K562 (cell line): ENCODE results near the gene ALPP. TPM values are rescaled to one million over a fixed set of nuclear protein-coding genes. Genes with fewer than 3 reads are reported as not detected.

Experiments
- ATAC-seq: fragments of 200-7000 bp; cut with Tn5 transposase; 3 replicates; pipeline ENCODE4 v1.9.1; 2020; ENCODE audit warnings: moderate library complexity
- BruUV-seq: library from RNA; stranded (reverse); fragments of 400-500 nt; replicated peaks from 2 replicates; lab custom pipeline; 2021; lab: Mats Ljungman, UMichigan
- CTCF ChIA-PET: fragments of 300-600 bp; formaldehyde crosslinking; extraction: SDS; loops from one replicate; lab custom pipeline; 2021; ENCODE audit warnings: low intra/inter-chr PET ratio; lab: Yijun Ruan, JAX
- POLR2A ChIA-PET: fragments of 300-600, 350-650 bp; sonication (Branson Sonifier 250); formaldehyde crosslinking; extraction: SDS; loops from one replicate; lab custom pipeline; 2021; ENCODE audit warnings: antibody characterized with exemption, inconsistent platforms; lab: Yijun Ruan, JAX
- DNase-seq, 4 experiments: peaks; one replicate each; pipeline versions ENCODE4 v3.0.0 to v3.0.0-alpha.2; 2011 to 2018; ENCODE audit warnings: low spot score in 3 of 4, mixed read lengths in 3 of 4; ENCODE audit errors: extremely low read depth in 1 of 4
- FAIRE-seq: peaks from 2 replicates; lab custom pipeline; 2011; peaks lifted over from hg19 to GRCh38; lab: Jason Lieb, UNC
- H2AFZ ChIP-seq: 2 replicates; pipeline ENCODE4 v1.6.0; 2011; ENCODE audit warnings: low read depth, low read length, control low read depth, inconsistent platforms
- H3K27ac ChIP-seq: fragments of 200-600 bp; 3 replicates; pipeline ENCODE4 v1.8.0; 2011; ENCODE audit warnings: low read depth, mild to moderate bottlenecking, control low read depth, inconsistent platforms, low read length, moderate library complexity, mixed read lengths; ENCODE audit errors: extremely low read depth
- H3K27me3 ChIP-seq, 2 experiments: fragments of 300-600 bp in 1 of 2; 2 replicates in 1 of 2; 3 replicates in 1 of 2; pipeline versions ENCODE4 v1.6.0 to v1.8.0; 2011; ENCODE audit warnings: inconsistent platforms in 2 of 2, low read length in 2 of 2, mild to moderate bottlenecking in 1 of 2, mixed read lengths in 1 of 2, moderate library complexity in 1 of 2; ENCODE audit not compliant: control insufficient read depth in 2 of 2, insufficient read depth in 2 of 2
- H3K36me3 ChIP-seq: fragments of 300-600 bp; 3 replicates; pipeline ENCODE4 v1.8.0; 2011; ENCODE audit warnings: mild to moderate bottlenecking, low read length, inconsistent platforms; ENCODE audit not compliant: control insufficient read depth, insufficient read depth
- H3K4me1 ChIP-seq, 2 experiments: fragments of 200-600 bp in 1 of 2; replicated peaks in 1 of 2; 2 replicates in 1 of 2; 3 replicates in 1 of 2; pipeline versions ENCODE4 v1.5.1 to v1.8.0; 2011; ENCODE audit warnings: inconsistent platforms in 2 of 2, low read length in 2 of 2, mild to moderate bottlenecking in 1 of 2, mixed read lengths in 1 of 2, moderate library complexity in 1 of 2; ENCODE audit not compliant: control insufficient read depth in 2 of 2, insufficient read depth in 2 of 2
- H3K4me2 ChIP-seq: 2 replicates; pipeline ENCODE4 v1.6.1; 2011; ENCODE audit warnings: low read length, control low read depth, inconsistent platforms, mixed read lengths; ENCODE audit not compliant: insufficient read depth
- H3K4me3 ChIP-seq: fragments of 200-600 bp; sonication (generic), shearing (Covaris generic); 2 replicates; pipeline ENCODE4 v1.5.1; 2016; ENCODE audit warnings: control low read depth, inconsistent platforms
- H3K79me2 ChIP-seq: fragments of 200-600 bp; 3 replicates; pipeline ENCODE4 v1.8.0; 2011; ENCODE audit warnings: low read length, inconsistent platforms; ENCODE audit not compliant: control insufficient read depth, insufficient read depth
- H3K9ac ChIP-seq, 2 experiments: 2 replicates each; pipeline versions ENCODE4 v1.6.0 to v1.6.1; 2011; ENCODE audit warnings: low read depth in 2 of 2, low read length in 2 of 2, control low read depth in 1 of 2, inconsistent platforms in 1 of 2, mild to moderate bottlenecking in 1 of 2, mixed read lengths in 1 of 2; ENCODE audit not compliant: insufficient read depth in 1 of 2
- H3K9me1 ChIP-seq: one replicate; pipeline ENCODE4 v1.6.0; 2011; ENCODE audit warnings: inconsistent platforms, mild to moderate bottlenecking, low read length, moderate library complexity; ENCODE audit not compliant: control insufficient read depth, insufficient read depth
- H3K9me3 ChIP-seq: replicated peaks from 2 replicates; pipeline ENCODE4 v1.5.1; 2011; ENCODE audit warnings: low read depth, low read length, inconsistent platforms; ENCODE audit not compliant: control insufficient read depth, insufficient read depth
- H4K20me1 ChIP-seq: replicated peaks from 2 replicates; pipeline ENCODE4 v1.6.1; 2011; ENCODE audit warnings: low read length, inconsistent platforms, mixed read lengths; ENCODE audit not compliant: control insufficient read depth, insufficient read depth
- BDP1 ChIP-seq: IDR thresholded peaks from 3 replicates; pipeline ENCODE4 v1.6.1; 2011; ENCODE audit not compliant: insufficient read length, insufficient read depth
- MYNN ChIP-seq, 2 experiments: sonication (generic); formaldehyde crosslinking in 1 of 2; IDR thresholded peaks; 2 replicates each; pipeline versions ENCODE4 v1.5.0 to v1.6.1; 2016 to 2020; ENCODE audit warnings: antibody characterized with exemption in 1 of 2, missing genetic modification reagents in 1 of 2
- NFYB ChIP-seq: IDR thresholded peaks from 2 replicates; pipeline ENCODE4 v1.6.1; 2011; ENCODE audit warnings: mild to moderate bottlenecking, moderate library complexity; ENCODE audit not compliant: insufficient read length; ENCODE audit errors: extremely low read depth
- OTX1 ChIP-seq: fragments of 450-650 bp; formaldehyde crosslinking; IDR thresholded peaks from 2 replicates; pipeline ENCODE4 v1.4.0; 2022; ENCODE audit warnings: mild to moderate bottlenecking
- RAD51 ChIP-seq: fragments of 450-650 bp; IDR thresholded peaks from 2 replicates; pipeline ENCODE4 v1.7.1; 2016; ENCODE audit warnings: low read depth, mild to moderate bottlenecking, borderline replicate concordance
- XRCC4 ChIP-seq: IDR thresholded peaks from one replicate; pipeline ENCODE4 v1.6.1; 2011; ENCODE audit not compliant: insufficient read depth, insufficient read length; ENCODE audit errors: extremely low read depth
- ZNF134 ChIP-seq: fragments of 250-450 bp; sonication (Bioruptor Pico); conservative IDR thresholded peaks from 2 replicates; pipeline ENCODE4 v1.4.0; 2020
- ZNF764 ChIP-seq: fragments of 250-450 bp; sonication (Bioruptor Pico); IDR thresholded peaks from 2 replicates; pipeline ENCODE4 v1.4.0; 2020; ENCODE audit warnings: low read depth, mild to moderate bottlenecking, moderate library complexity
- WGBS: fragments of 100-300 bp; shearing (Covaris generic); methylation state at CpG from one replicate; pipeline ENCODE4 v1.1.6; 2016; ENCODE audit warnings: low coverage, mixed read lengths; ENCODE audit not compliant: insufficient coverage; ENCODE audit errors: missing lambda C conversion rate; 5-methylcytosine and 5-hydroxymethylcytosine counted together
- in situ Hi-C: fragments of 300-500 bp; cut with MboI; formaldehyde crosslinking; loops from 4 replicates; pipeline ENCODE4 v1.15.0; 2018; ENCODE audit warnings: inconsistent platforms, mixed read lengths
- intact Hi-C: fragments of 100-400 bp; cut with micrococcal nuclease; formaldehyde crosslinking; loops from 2 replicates; pipeline ENCODE4 v1.14.2; 2022
- polyA plus RNA-seq, 8 experiments: library from polyadenylated mRNA; depleted of rRNA in 4 of 8; stranded (reverse) in 5 of 8; unstranded in 3 of 8; fragments of >200 nt; fragmentation: Nextera tagmentation in 2 of 8; fragmentation: Illumina TruSeq in 1 of 8; extraction: Ambion mirVana in 2 of 8; extraction: Trizol in 1 of 8; gene quantifications; 2 replicates each; pipeline versions ENCODE4 v1.2.1 to v1.2.3, GENCODE V29; 2011 to 2014; ENCODE audit warnings: inconsistent platforms in 1 of 8, missing spikeins in 1 of 8
- total RNA-seq, 7 experiments: library from RNA; depleted of rRNA in 6 of 7; stranded (reverse); fragments of >200 nt in 6 of 7; fragmentation: Illumina TruSeq in 2 of 7; extraction: Trizol in 2 of 7; gene quantifications; 2 replicates each; pipeline versions ENCODE4 v1.2.1 to v1.2.3, GENCODE V29; 2011 to 2021; ENCODE audit warnings: low replicate concordance in 1 of 7
- TF ChIP-seq, protein P1 (sequence below): fragments of 250-450 bp; sonication (Bioruptor Pico); IDR thresholded peaks from 2 replicates; pipeline ENCODE4 v1.8.0; 2022; ENCODE audit warnings: inconsistent platforms
- TF ChIP-seq, protein P2 (sequence below): fragments of 250-450 bp; sonication (Bioruptor Pico); IDR thresholded peaks from 2 replicates; pipeline ENCODE4 v1.4.0; 2020; ENCODE audit warnings: mild to moderate bottlenecking, moderate library complexity
- TF ChIP-seq, protein P3 (sequence below), 3 experiments: fragments of 200-800 bp in 1 of 3; fragments of 250-450 bp in 1 of 3; fragments of 450-650 bp in 1 of 3; sonication (Bioruptor Pico) in 1 of 3; sonication (Bioruptor generic) in 1 of 3; formaldehyde crosslinking in 1 of 3; IDR thresholded peaks; 2 replicates each; pipeline versions ENCODE4 v1.6.1 to v1.8.0; 2016 to 2022; ENCODE audit warnings: mild to moderate bottlenecking in 2 of 3, missing genetic modification characterization in 2 of 3, missing compliant biosample characterization in 1 of 3, moderate library complexity in 1 of 3

The ALPP gene
- total and polyA plus RNA-seq, 9 of the 15 experiments (the other 6 are each of a cell fraction or from before 2014, with no cell fraction given) = 0.03 TPM; not detected in 8

DNA sequence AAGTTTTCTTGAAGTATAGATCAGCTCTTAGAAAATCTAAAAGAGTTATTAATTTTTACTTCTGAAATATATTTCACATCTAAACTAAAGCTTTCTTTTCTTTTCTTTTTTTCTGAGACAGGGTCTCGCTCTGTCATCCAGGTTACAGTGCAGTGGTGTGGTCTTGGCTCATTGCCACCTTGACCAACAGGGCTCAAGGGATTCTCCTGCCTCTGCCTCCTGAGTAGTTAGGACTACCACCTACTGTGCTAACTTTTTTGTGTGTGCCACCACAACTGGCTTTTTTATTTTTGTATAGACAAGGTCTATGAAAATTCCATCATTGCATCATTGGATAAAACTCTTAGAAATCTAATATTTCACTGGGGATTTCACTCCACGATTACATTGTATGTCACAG lies 18.1 kb downstream of the ALPP start:
- no peaks in the 10 kb centered on the region for H3K9me3 ChIP-seq
- H4K20me1 ChIP-seq = no peaks in the 10 kb centered on the region
- H3K4me2 ChIP-seq = no peak overlapping the region
- H3K79me2 ChIP-seq = no peaks in the 10 kb centered on the region
- no peaks in the 10 kb centered on the region for H3K4me1 ChIP-seq
- no peaks in the 10 kb centered on the region for H3K36me3 ChIP-seq
- H3K27ac ChIP-seq = no peak overlapping the region
- no peak overlapping the region for H3K4me3 ChIP-seq
- no TSS peak for BruUV-seq
- FAIRE-seq (no peak), ATAC-seq (no peak), DNase-seq (no peak)
- ChIA-PET POLR2A (interaction anchor here (0.6 kb wide), 1 partner anchor 44 kb away, joined by 4 read pairs; no protein-coding TSS in a partner anchor), CTCF (no interaction called here)
- no peaks in the 10 kb centered on the region for H3K9me1 ChIP-seq
- no peak overlapping the region for H2AFZ ChIP-seq
- in situ Hi-C loops = no loop called here
- WGBS = 7% methylated on average over 2 of the region's 2 CpGs
- intact Hi-C loops = no loop called here
- peaks cover 0 to 7% of the 10 kb centered on the region in 2 experiments; a peak in 4 of 5 replicates for H3K27me3 ChIP-seq
- no peak overlapping the region for H3K9ac ChIP-seq
- no peak for TF ChIP-seq NFYB
- no peak for TF ChIP-seq ZNF134 (CRISPR knock-in tag)
- TF ChIP-seq BDP1 = no peak
- no peak for TF ChIP-seq MYNN (IDR thresholded peaks at IDR 0.05)
- TF ChIP-seq MYNN (CRISPR knock-in tag; IDR thresholded peaks at IDR 0.05) = no peak
- TF ChIP-seq, protein P1, sequence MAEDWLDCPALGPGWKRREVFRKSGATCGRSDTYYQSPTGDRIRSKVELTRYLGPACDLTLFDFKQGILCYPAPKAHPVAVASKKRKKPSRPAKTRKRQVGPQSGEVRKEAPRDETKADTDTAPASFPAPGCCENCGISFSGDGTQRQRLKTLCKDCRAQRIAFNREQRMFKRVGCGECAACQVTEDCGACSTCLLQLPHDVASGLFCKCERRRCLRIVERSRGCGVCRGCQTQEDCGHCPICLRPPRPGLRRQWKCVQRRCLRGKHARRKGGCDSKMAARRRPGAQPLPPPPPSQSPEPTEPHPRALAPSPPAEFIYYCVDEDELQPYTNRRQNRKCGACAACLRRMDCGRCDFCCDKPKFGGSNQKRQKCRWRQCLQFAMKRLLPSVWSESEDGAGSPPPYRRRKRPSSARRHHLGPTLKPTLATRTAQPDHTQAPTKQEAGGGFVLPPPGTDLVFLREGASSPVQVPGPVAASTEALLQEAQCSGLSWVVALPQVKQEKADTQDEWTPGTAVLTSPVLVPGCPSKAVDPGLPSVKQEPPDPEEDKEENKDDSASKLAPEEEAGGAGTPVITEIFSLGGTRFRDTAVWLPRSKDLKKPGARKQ (CRISPR knock-in tag) = no peak
- TF ChIP-seq, protein P2, sequence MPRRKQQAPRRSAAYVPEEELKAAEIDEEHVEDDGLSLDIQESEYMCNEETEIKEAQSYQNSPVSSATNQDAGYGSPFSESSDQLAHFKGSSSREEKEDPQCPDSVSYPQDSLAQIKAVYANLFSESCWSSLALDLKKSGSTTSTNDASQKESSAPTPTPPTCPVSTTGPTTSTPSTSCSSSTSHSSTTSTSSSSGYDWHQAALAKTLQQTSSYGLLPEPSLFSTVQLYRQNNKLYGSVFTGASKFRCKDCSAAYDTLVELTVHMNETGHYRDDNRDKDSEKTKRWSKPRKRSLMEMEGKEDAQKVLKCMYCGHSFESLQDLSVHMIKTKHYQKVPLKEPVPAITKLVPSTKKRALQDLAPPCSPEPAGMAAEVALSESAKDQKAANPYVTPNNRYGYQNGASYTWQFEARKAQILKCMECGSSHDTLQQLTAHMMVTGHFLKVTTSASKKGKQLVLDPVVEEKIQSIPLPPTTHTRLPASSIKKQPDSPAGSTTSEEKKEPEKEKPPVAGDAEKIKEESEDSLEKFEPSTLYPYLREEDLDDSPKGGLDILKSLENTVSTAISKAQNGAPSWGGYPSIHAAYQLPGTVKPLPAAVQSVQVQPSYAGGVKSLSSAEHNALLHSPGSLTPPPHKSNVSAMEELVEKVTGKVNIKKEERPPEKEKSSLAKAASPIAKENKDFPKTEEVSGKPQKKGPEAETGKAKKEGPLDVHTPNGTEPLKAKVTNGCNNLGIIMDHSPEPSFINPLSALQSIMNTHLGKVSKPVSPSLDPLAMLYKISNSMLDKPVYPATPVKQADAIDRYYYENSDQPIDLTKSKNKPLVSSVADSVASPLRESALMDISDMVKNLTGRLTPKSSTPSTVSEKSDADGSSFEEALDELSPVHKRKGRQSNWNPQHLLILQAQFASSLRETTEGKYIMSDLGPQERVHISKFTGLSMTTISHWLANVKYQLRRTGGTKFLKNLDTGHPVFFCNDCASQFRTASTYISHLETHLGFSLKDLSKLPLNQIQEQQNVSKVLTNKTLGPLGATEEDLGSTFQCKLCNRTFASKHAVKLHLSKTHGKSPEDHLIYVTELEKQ (CRISPR knock-in tag) = no peak
- TF ChIP-seq, protein P3, sequence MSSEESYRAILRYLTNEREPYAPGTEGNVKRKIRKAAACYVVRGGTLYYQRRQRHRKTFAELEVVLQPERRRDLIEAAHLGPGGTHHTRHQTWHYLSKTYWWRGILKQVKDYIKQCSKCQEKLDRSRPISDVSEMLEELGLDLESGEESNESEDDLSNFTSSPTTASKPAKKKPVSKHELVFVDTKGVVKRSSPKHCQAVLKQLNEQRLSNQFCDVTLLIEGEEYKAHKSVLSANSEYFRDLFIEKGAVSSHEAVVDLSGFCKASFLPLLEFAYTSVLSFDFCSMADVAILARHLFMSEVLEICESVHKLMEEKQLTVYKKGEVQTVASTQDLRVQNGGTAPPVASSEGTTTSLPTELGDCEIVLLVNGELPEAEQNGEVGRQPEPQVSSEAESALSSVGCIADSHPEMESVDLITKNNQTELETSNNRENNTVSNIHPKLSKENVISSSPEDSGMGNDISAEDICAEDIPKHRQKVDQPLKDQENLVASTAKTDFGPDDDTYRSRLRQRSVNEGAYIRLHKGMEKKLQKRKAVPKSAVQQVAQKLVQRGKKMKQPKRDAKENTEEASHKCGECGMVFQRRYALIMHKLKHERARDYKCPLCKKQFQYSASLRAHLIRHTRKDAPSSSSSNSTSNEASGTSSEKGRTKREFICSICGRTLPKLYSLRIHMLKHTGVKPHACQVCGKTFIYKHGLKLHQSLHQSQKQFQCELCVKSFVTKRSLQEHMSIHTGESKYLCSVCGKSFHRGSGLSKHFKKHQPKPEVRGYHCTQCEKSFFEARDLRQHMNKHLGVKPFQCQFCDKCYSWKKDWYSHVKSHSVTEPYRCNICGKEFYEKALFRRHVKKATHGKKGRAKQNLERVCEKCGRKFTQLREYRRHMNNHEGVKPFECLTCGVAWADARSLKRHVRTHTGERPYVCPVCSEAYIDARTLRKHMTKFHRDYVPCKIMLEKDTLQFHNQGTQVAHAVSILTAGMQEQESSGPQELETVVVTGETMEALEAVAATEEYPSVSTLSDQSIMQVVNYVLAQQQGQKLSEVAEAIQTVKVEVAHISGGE (CRISPR knock-in tag; IDR thresholded peaks at IDR 0.05) = no peak
- TF ChIP-seq ZNF764 (CRISPR knock-in tag) = no peak
- TF ChIP-seq XRCC4 = no peak
- no peak for TF ChIP-seq RAD51
- TF ChIP-seq OTX1 (CRISPR knock-in tag) = no peak
